Stomach (tissue), 4 donors: ENCODE data around the gene BCL3.

Source experiments
- CTCF ChIP-seq, 7 experiments: fragments of 450-650 bp in 4 of 7; fragments of 200-600 bp in 3 of 7; sonication (generic) in 3 of 7; IDR thresholded peaks; one replicate each; pipeline ENCODE4 v1.5.1; 2016 to 2019; ENCODE audit warnings: antibody characterized with exemption in 7 of 7, control low read depth in 2 of 7, mild to moderate bottlenecking in 1 of 7
- EP300 ChIP-seq: sonication (generic); formaldehyde crosslinking; IDR thresholded peaks from one replicate; pipeline ENCODE4 v1.6.1; 2017; ENCODE audit warnings: antibody characterized with exemption
- POLR2A ChIP-seq, 4 donors: fragments of 450-650 bp; IDR thresholded peaks; one replicate each; pipeline ENCODE4 v1.6.1; 2016; ENCODE audit warnings: antibody characterized with exemption in 4 of 4, control low read depth in 2 of 4, mild to moderate bottlenecking in 1 of 4, moderate library complexity in 1 of 4
- POLR2AphosphoS5 ChIP-seq, 3 donors: sonication (generic); formaldehyde crosslinking; IDR thresholded peaks; one replicate each; pipeline ENCODE4 v1.6.1; 2016; ENCODE audit warnings: antibody characterized with exemption in 3 of 3

DNA sequence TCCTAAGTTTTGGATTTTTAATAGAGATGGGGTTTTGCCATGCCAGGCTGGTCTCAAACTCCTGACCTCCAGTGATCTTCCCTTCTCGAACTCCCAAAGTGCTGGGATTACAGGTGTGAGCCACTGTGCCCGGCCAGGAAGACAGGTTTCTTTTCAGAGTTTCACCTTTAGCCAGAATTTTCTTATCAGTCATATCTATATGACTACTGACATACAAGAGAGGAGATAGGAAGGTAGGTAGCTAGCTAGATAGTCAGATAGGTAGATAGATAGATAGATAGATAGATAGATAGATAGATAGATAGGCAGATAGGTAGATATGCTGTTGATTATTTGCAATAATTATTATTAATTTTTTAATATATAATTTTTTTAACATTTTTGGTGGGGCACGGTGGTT, 36.8 kb downstream of the BCL3 start:
- TF ChIP-seq CTCF (IDR thresholded peaks at IDR 0.05), result no peak
- no peak for TF ChIP-seq POLR2A (IDR thresholded peaks at IDR 0.05)
- no peak for TF ChIP-seq POLR2AphosphoS5 (IDR thresholded peaks at IDR 0.05)
- TF ChIP-seq EP300, result no peak
